Mucosa of stomach (tissue), 1 donor: ENCODE data around the gene STN1.

Experiments
- H3K27me3 ChIP-seq: one replicate; pipeline ENCODE4 v1.7.0; 2013; ENCODE audit warnings: mild to moderate bottlenecking, low read length; ENCODE audit not compliant: control insufficient read depth, insufficient read depth
- H3K36me3 ChIP-seq: one replicate; pipeline ENCODE4 v1.7.0; 2013; ENCODE audit warnings: low read length; ENCODE audit not compliant: control insufficient read depth, insufficient read depth
- H3K4me1 ChIP-seq: one replicate; pipeline ENCODE4 v1.7.0; 2013; ENCODE audit warnings: mild to moderate bottlenecking, low read length; ENCODE audit not compliant: control insufficient read depth, insufficient read depth
- H3K4me3 ChIP-seq: one replicate; pipeline ENCODE4 v1.7.0; 2013; ENCODE audit warnings: low read length
- H3K9ac ChIP-seq: one replicate; pipeline ENCODE4 v1.7.0; 2013; ENCODE audit warnings: mild to moderate bottlenecking, low read length, moderate library complexity
- H3K9me3 ChIP-seq: one replicate; pipeline ENCODE4 v1.7.0; 2013; ENCODE audit warnings: mild to moderate bottlenecking, low read length, moderate library complexity; ENCODE audit not compliant: control insufficient read depth
- donor health status: Pancreatic carcinoma.

STN1 gene

GRCh38 chr10:103855424-103855823 is 62.6 kb downstream of the STN1 start, which contains the start of gene SH3PXD2A:
TSS of gene SH3PXD2A (minus strand) at chr10:103855576. CDS start at chr10:103855266, 310 bp downstream.
- H3K36me3 ChIP-seq, result no peaks in the 10 kb centered on the region
- H3K9ac ChIP-seq, result peak within 1 kb of the TSS; percentile 80
- peak within 1 kb of the TSS; percentile 15 for H3K4me3 ChIP-seq
- H3K27me3 ChIP-seq, result no peaks in the 10 kb centered on the region
- H3K4me1 ChIP-seq, result peaks cover 61% of the 10 kb centered on the region
- no peaks in the 10 kb centered on the region for H3K9me3 ChIP-seq

GRCh38 chr10:103854686-103855391 is 63.1 kb downstream of the STN1 start:
- Histone ChIP-seq H3K9me3 (no peaks in the 10 kb centered on the region), H3K36me3 (no peaks in the 10 kb centered on the region), H3K9ac (peak overlapping the region; percentile 80), H3K4me3 (peak overlapping the region; percentile 15), H3K27me3 (no peaks in the 10 kb centered on the region), H3K4me1 (peaks cover 67% of the 10 kb centered on the region)

GRCh38 chr10:103854265-103854685 is 63.7 kb downstream of the STN1 start:
- Histone ChIP-seq H3K4me1 (peaks cover 71% of the 10 kb centered on the region), H3K9me3 (no peaks in the 10 kb centered on the region), H3K9ac (peak overlapping the region; percentile 80), H3K27me3 (no peaks in the 10 kb centered on the region), H3K4me3 (peak overlapping the region; percentile 15), H3K36me3 (no peaks in the 10 kb centered on the region)

GRCh38 chr10:103853428-103854264 is 64.3 kb downstream of the STN1 start:
- H3K9ac ChIP-seq, result peak overlapping the region; percentile 80
- no peaks in the 10 kb centered on the region for H3K27me3 ChIP-seq
- peaks cover 70% of the 10 kb centered on the region for H3K4me1 ChIP-seq
- H3K9me3 ChIP-seq, result no peaks in the 10 kb centered on the region
- peak overlapping the region; percentile 15 for H3K4me3 ChIP-seq
- no peaks in the 10 kb centered on the region for H3K36me3 ChIP-seq

GRCh38 chr10:103852856-103853255 is 65.1 kb downstream of the STN1 start:
- Histone ChIP-seq H3K4me3 (no peak overlapping the region), H3K9ac (no peak overlapping the region)

GRCh38 chr10:103852189-103852711 is 65.7 kb downstream of the STN1 start:
- H3K27me3 ChIP-seq, result no peaks in the 10 kb centered on the region
- no peaks in the 10 kb centered on the region for H3K36me3 ChIP-seq
- H3K9me3 ChIP-seq, result no peaks in the 10 kb centered on the region
- H3K4me1 ChIP-seq, result peaks cover 66% of the 10 kb centered on the region
- no peak overlapping the region for H3K9ac ChIP-seq
- H3K4me3 ChIP-seq, result no peak overlapping the region

More at GRCh38 chr10:103852856-103853255, 65.1 kb downstream of the STN1 start:
- no peaks in the 10 kb centered on the region for H3K36me3 ChIP-seq
- H3K9me3 ChIP-seq, result no peaks in the 10 kb centered on the region
- H3K4me1 ChIP-seq, result peaks cover 66% of the 10 kb centered on the region
- H3K27me3 ChIP-seq, result no peaks in the 10 kb centered on the region

- Histone ChIP-seq H3K9ac (no peak overlapping the region), H3K4me1 (peaks cover 72% of the 10 kb centered on the region), H3K9me3 (no peaks in the 10 kb centered on the region), H3K4me3 (no peak overlapping the region), H3K27me3 (no peaks in the 10 kb centered on the region), H3K36me3 (no peaks in the 10 kb centered on the region)
Measured at GRCh38 chr10:103851261-103851660, 66.7 kb downstream of the STN1 start.

GRCh38 chr10:103850572-103850895 is 67.5 kb downstream of the STN1 start:
- peaks cover 73% of the 10 kb centered on the region for H3K4me1 ChIP-seq
- H3K9me3 ChIP-seq, result no peaks in the 10 kb centered on the region
- H3K9ac ChIP-seq, result peak overlapping the region; percentile 26
- no peaks in the 10 kb centered on the region for H3K27me3 ChIP-seq
- no peak overlapping the region for H3K4me3 ChIP-seq
- no peaks in the 10 kb centered on the region for H3K36me3 ChIP-seq

GRCh38 chr10:103849880-103850571 is 68.0 kb downstream of the STN1 start:
- Histone ChIP-seq H3K4me1 (peaks cover 75% of the 10 kb centered on the region), H3K27me3 (no peaks in the 10 kb centered on the region), H3K9ac (peak overlapping the region; percentile 26), H3K9me3 (no peaks in the 10 kb centered on the region), H3K4me3 (no peak overlapping the region), H3K36me3 (no peaks in the 10 kb centered on the region)

GRCh38 chr10:103849212-103849877 is 68.6 kb downstream of the STN1 start:
- no peaks in the 10 kb centered on the region for H3K9me3 ChIP-seq
- H3K36me3 ChIP-seq, result no peaks in the 10 kb centered on the region
- no peak overlapping the region for H3K4me3 ChIP-seq
- H3K4me1 ChIP-seq, result peaks cover 76% of the 10 kb centered on the region
- no peaks in the 10 kb centered on the region for H3K27me3 ChIP-seq
- peak overlapping the region; percentile 2 for H3K9ac ChIP-seq

GRCh38 chr10:103847909-103848468 is 70.0 kb downstream of the STN1 start:
- Histone ChIP-seq H3K4me3 (no peak overlapping the region), H3K36me3 (no peaks in the 10 kb centered on the region), H3K27me3 (no peaks in the 10 kb centered on the region), H3K9me3 (no peaks in the 10 kb centered on the region), H3K4me1 (peaks cover 76% of the 10 kb centered on the region), H3K9ac (no peak overlapping the region)
